ENCODE data around the gene CELF2.
"Not testable (repeated sequence)": the region's sequence is repeated elsewhere in the genome, so short reads cannot be mapped to it uniquely, and the experiment has no call there.

CELF2 gene

DNA sequence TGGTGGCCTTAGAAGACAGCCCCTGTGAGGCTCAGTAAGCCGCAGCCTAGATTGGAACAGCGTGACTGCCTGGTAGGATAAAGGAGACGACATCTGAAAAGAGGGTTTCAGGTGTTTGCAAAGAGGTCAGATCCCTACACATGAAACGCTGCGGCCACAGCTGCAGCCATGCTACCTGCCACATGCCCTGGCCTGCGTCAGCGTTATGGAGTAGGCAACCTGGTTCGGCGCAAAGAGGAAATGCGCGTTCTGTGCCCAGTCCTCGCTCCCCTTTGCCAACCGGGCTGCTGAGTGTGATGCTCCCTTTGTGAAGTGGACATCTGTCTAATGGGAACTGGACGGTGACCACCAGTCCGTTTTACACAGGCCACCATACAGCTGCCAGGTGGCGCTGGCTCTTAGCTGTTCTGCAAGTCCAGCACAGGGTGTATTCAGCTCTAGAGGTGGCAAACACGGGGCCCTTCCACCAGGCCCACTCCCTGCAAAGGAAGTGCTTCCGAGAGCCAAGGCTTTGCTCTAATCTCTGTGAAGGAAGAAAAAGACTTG, 160.3 kb downstream of the CELF2 start:
- DNase-seq, result no peak

DNA sequence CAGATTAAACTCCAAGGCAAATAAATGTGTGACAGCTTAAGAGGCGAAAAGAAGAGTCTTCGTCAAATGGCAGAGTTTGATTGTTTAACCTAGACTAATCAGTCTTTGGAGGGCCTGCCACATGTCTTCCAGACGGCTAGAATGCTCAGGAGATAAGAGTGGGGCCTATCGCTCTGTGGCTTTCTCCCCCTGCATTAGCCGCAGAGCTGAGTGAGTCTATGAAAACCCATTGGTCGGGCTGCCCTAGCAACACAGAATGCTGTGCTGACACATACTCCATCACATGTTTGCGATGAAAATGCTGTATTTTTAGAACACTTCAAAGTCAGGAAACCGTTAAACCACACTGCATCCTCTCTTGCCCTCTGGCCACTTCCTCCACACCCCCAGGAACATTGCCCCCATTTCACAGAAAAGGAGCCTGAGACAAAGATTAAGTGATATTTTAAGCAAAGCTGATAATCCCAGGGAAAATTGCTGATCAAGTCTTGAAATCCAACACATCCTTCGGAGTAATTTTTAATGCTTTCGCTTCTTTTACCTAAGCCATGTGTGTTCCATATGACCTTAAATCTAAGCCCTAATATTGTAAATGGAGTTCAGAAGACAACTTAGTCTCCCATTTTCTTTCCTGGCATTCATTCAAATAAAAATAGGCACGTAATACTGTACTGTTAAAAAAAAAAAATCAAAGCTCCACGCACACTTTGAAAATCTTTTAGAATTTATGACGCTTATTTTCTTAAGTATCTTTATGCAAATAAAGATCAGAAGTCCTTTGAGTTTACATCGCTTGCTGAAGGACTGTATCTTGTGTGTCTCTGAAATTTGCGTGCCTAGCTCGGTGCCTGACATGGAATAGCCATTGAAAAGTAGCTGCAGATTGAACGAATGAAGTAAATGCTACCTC, 161.2 kb downstream of the CELF2 start:
- no peak for DNase-seq

GRCh38 chr10:11179516-11180105, 161.9 kb downstream of the CELF2 start:
- DNase-seq, result no peak

DNA sequence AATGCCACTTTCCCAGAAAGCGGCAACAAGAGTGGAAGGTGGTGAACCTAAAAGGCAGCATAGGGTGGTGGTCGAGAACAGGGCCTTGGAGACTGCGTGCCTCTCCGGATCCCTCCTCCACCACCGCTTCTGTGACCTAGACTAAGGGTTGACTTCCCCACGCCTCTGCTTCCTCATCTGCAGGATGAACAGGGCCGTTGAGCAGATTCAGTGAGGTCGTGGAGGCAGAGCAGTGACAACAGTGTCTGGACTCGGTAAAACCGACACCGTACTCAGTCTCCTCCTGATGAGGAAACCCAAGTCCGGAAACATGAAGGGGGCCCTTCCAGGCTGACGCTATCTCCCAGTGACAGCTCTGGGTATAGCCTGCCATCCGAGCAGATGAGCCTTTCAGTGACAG, 162.6 kb downstream of the CELF2 start:
- DNase-seq, result no peak

- no peak for DNase-seq
These were observed 164.3 kb downstream of the CELF2 start for GRCh38 chr10:11181978-11182377.

GRCh38 chr10:11183015-11183414, 165.3 kb downstream of the CELF2 start:
- DNase-seq, result no peak

- DNase-seq, result no peak
These were observed 166.4 kb downstream of the CELF2 start for GRCh38 chr10:11184093-11184492.

DNA sequence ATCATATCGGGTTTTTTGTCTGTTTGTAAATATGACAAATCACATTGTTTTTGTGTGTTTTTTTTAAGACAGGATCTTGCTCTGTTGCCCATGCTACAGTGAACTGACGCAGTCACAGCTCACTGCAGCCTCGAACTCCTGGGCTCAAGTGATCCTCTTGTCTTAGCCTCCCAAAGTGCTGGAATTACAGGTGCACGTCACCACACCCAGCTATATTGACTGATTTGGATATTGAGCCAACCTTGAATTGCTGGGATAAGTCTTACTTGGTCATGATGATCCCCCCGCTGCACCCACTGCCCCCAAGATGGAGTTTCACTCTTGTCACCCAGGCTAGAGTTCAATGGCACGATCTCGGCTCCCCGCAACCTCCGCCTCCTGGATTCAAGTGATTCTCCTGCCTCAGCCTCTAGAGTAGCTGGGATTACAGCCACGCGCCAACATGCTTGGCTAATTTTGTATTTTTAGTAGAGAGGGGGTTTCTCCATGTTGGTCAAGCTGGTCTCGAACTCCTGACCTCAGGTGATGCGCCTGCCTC, 167.5 kb downstream of the CELF2 start:
- not testable (repeated sequence) for DNase-seq

DNA sequence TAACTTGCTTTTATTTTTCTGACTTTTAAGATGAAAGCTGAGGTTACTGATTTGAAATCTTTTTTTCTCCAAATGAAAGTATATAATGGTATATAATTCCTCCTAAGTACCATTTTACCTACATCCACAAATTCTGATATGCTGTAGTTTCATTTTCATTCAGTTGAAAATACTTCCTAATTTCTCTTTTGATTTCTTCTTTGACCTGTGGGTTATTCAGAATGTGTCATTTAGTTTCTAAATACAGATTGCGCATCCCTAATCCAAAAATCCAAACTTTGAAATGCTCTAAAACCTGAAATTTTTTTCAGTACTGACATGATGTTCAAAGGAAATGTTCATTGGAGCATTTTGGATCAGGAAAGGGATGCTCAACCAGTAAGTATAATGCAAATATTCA, 168.7 kb downstream of the CELF2 start:
- no peak for DNase-seq

GRCh38 chr10:11189582-11190376, 172.1 kb downstream of the CELF2 start:
- DNase-seq, result no peak

DNA sequence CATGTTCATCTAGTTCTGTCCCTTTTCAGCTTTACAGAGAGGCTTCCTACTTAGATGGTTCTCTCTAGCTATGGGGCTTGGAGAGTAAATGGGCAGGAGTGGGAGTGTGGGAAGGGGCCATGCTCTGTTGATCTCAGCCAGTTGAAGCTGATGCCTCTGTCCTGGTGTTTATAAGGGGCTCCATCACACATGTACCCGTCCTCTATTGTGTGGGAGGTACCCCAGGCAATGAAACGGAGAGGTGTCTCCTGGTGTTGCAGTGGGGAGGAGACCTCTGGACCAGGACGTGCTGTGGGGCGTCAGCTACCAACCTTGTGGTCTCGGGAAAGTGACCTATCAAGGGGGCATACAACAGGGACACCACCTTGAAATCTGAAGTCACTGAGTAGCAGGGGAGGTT, 173.5 kb downstream of the CELF2 start:
- no peak for DNase-seq

DNA sequence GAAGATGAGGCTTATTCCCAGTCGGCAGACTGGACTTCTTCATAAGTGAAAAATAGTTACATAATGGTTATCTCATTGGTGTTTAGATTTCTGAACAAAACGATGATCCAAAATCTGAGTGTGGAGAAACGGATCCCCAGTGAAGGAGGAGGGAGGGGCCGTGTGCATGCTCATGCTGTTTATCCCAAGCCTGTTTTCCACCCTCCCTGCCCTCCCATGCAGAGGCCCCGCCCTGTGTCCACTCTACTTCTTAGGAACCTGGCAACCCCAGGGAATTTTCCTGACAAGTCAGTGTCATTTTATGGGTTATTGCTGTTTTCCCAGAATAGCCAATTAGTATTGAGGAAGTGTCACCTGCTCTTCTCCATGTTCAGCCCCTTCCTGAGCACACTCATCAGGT, 174.0 kb downstream of the CELF2 start:
- no peak for DNase-seq

- no peak for DNase-seq
These were observed 174.8 kb downstream of the CELF2 start for GRCh38 chr10:11192304-11193000.

DNA sequence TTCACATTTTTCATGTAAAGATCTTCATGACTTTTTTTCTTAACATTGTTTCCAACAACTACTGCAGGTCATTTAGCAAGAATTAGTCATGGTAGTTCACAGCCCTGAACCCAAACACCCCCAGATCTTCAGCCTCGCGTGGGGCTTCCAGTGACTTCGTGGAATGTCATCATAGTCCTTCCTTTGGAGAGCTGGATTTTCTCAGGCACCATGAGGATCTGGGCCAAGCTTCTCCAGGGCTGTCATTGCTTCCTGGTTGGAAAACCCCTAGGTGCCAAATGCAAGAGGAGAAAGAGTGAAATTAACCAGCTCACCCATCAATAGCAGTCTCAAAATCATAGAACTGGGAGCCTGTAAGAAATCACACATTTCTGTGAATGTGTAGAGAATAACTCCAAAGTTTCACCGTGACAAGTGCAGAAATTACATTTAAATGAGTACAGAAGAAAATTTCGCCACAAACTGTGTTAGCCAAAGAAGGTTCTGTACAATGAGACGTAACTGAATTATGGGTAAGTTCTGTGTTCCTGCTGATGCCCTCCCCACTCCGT, 175.4 kb downstream of the CELF2 start:
- DNase-seq, result no peak

GRCh38 chr10:11194859-11195586, 177.4 kb downstream of the CELF2 start:
- DNase-seq, result no peak

DNA sequence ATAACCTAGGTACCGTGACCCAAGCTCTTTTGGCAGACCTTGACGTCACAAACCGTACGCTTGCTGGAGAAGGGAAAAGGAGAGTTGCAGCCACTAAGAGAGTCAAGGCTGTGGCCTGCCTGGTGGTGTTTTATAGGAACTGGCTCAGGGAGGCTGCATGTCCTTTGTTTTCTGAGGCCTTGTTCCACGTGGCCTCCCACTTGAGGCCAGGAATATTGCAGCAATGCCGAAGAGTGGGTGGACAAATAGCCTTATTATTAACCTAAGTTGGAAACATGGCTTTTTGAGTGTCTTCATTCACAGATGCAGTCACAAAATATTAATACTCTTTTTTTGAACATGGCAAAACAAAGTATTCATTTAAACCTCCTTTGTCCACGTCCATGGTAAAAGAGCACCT, 178.0 kb downstream of the CELF2 start:
- no peak for DNase-seq

DNA sequence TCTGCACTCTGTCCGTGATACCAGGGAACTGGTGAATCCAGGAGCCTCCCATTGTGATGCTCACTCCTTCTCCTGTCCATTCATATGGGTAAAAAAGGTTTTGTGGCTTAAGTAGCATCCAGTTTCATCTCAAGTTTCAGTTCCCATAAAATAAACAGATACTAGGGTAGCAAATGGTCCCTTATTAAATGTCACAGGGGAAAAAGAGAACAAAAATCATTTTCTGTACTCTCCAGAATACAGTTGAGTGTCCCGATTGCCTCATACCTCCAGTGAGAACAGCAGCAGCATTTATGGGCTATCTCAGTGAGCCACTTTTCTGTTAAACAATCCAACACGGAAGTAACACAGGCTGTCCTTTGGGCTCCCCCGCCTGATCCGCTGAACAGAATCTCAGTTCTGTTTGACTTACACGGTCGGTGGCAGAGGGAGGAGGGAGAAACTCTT, 179.6 kb downstream of the CELF2 start:
- DNase-seq, result no peak

GRCh38 chr10:11197878-11198277, 180.2 kb downstream of the CELF2 start:
- DNase-seq, result no peak

DNA sequence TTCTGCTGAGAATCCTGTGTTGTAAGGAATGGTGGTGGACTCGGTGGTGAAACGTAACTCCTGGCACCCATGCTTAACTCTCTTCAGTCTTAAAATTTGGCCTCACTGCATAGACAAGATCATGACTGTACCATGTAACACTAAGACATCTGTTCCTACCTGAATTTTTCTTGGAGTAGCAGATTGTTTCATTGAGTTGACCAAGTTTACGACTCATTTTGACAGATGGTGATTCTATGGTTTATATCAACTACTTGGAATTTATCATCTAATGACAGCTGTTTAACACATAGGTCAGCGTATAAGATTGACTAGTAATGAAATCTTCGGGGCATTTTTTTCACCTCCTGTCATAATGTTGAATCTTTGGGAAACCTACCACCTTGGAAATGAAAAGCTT, 184.2 kb downstream of the CELF2 start:
- no peak for DNase-seq

DNA sequence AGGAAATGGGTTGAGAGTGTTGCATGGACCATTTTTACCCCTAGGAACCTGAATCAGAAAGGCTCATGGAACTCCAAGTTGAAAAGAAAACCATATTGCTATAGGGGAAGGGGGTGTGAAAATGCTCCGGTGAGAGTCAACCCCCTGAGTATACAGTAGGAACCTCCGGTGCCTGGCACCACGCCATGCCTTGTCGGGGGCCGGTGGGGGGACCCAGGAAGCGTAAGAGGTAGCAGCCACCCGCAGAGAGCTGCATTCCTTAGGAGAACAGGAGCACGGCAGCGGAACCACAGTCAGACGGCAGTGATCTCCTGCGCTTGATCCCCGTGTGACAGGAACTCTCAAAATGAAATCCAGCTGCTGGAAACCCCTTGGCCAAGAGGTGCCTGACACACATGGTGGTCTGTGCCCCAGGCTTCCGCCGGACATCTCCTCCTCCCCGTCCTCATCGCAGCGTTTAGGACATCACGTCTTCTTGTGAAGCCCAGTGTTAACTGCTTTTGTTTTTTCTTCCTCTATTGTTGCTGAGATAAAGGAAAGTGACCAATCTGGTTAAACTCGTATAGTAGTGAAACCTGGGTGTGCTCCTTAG, 186.8 kb downstream of the CELF2 start:
- no peak for DNase-seq
